ENCODE measurements around the gene TNS3. TPM values are rescaled to one million over a fixed set of nuclear protein-coding genes. Genes with fewer than 3 reads are reported as not detected.

The TNS3 gene
- total RNA-seq, 1 donor from 2014 or later, result 120 TPM

DNA sequence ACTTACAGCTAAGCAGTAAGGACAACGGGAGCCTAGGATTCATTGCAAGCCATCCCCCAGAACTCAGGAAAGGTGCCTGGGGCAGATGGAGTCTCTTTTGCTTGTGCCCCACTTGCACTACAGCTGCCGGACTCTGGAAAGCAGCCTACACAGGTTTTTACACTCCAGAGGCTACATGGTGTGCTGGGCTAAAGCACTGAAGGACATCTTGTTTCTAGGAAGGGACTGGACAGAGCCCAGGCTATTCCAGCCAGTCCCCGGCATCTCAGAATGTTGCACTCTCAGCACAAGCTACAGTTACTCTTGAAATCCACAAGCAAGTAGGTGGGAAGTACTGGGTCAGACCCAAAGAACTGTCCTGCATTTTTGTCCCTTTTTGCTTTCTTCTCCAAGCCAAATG, 333.1 kb downstream of the TNS3 start:
- no peak for DNase-seq (ENCODE audit: low spot score, unreplicated experiment)
- TF ChIP-seq, protein P1, sequence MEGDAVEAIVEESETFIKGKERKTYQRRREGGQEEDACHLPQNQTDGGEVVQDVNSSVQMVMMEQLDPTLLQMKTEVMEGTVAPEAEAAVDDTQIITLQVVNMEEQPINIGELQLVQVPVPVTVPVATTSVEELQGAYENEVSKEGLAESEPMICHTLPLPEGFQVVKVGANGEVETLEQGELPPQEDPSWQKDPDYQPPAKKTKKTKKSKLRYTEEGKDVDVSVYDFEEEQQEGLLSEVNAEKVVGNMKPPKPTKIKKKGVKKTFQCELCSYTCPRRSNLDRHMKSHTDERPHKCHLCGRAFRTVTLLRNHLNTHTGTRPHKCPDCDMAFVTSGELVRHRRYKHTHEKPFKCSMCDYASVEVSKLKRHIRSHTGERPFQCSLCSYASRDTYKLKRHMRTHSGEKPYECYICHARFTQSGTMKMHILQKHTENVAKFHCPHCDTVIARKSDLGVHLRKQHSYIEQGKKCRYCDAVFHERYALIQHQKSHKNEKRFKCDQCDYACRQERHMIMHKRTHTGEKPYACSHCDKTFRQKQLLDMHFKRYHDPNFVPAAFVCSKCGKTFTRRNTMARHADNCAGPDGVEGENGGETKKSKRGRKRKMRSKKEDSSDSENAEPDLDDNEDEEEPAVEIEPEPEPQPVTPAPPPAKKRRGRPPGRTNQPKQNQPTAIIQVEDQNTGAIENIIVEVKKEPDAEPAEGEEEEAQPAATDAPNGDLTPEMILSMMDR (IDR thresholded peaks at IDR 0.05; ENCODE audit: unreplicated experiment), result no peak

DNA sequence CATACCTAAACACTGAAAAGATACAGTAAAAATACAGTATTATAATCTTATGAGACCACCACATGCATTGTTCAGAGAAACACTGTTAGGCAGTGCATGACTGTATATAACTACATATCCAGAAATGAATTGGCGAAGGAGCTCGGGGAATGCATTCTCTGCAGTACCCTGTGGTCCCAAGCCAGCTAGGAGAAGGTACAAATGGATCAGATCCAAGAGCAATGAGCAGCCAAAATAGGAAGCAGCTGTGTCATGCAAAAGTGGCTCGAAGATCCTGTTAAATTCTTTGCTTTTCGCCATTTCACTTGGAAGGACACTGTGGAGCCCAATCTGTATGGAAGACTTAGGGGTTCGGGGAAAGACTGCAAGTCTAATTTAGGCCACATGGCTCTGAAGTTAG, 334.8 kb downstream of the TNS3 start:
- Mint-ChIP-seq H3K27ac (no peak overlapping the region), H3K4me3 (ENCODE audit: low read depth) (no peak overlapping the region), H3K27me3 (no peaks in the 10 kb centered on the region), H3K9me3 (ENCODE audit: low read depth) (peaks cover 3% of the 10 kb centered on the region), H3K4me1 (ENCODE audit: low read depth) (no peaks in the 10 kb centered on the region), H3K36me3 (ENCODE audit: insufficient read depth) (no peaks in the 10 kb centered on the region)
- TF ChIP-seq, protein P1 (IDR thresholded peaks at IDR 0.05; ENCODE audit: unreplicated experiment), result no peak
- no peak for DNase-seq (ENCODE audit: low spot score, unreplicated experiment)

More for the DNA sequence above, 333.1 kb downstream of the TNS3 start:
- H3K36me3 Mint-ChIP-seq (ENCODE audit: insufficient read depth), result no peaks in the 10 kb centered on the region
- no peak overlapping the region for H3K4me3 Mint-ChIP-seq (ENCODE audit: low read depth)
- peaks cover 2% of the 10 kb centered on the region for H3K4me1 Mint-ChIP-seq (ENCODE audit: low read depth)
- no peak overlapping the region for H3K27ac Mint-ChIP-seq
- H3K9me3 Mint-ChIP-seq (ENCODE audit: low read depth), result peaks cover 3% of the 10 kb centered on the region
- no peaks in the 10 kb centered on the region for H3K27me3 Mint-ChIP-seq

DNA sequence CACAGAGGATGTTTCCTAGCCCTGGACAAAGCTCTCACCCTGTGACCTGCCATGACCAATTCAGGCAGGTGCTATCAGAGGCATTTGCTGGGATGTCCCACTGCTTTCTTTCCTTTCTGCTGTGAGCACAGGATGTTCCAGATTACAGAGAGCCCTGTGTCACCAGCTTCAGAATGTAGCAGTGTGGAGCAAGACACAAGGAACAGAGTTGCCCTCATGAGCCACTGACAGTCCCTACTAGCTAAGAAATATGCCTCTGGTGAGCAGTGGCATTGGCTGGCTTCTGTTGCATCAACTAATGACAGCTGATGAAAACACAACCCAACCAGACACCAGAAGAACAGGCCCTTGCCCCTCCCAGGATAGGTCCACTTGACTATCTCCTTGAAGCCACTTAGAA, 337.2 kb downstream of the TNS3 start:
- H3K4me3 Mint-ChIP-seq (ENCODE audit: low read depth), result no peak overlapping the region
- DNase-seq (ENCODE audit: low spot score, unreplicated experiment), result no peak
- no peaks in the 10 kb centered on the region for H3K36me3 Mint-ChIP-seq (ENCODE audit: insufficient read depth)
- H3K9me3 Mint-ChIP-seq (ENCODE audit: low read depth), result no peaks in the 10 kb centered on the region
- TF ChIP-seq, protein P1 (IDR thresholded peaks at IDR 0.05; ENCODE audit: unreplicated experiment), result no peak
- H3K27ac Mint-ChIP-seq, result no peak overlapping the region
- no peaks in the 10 kb centered on the region for H3K27me3 Mint-ChIP-seq
- no peaks in the 10 kb centered on the region for H3K4me1 Mint-ChIP-seq (ENCODE audit: low read depth)

DNA sequence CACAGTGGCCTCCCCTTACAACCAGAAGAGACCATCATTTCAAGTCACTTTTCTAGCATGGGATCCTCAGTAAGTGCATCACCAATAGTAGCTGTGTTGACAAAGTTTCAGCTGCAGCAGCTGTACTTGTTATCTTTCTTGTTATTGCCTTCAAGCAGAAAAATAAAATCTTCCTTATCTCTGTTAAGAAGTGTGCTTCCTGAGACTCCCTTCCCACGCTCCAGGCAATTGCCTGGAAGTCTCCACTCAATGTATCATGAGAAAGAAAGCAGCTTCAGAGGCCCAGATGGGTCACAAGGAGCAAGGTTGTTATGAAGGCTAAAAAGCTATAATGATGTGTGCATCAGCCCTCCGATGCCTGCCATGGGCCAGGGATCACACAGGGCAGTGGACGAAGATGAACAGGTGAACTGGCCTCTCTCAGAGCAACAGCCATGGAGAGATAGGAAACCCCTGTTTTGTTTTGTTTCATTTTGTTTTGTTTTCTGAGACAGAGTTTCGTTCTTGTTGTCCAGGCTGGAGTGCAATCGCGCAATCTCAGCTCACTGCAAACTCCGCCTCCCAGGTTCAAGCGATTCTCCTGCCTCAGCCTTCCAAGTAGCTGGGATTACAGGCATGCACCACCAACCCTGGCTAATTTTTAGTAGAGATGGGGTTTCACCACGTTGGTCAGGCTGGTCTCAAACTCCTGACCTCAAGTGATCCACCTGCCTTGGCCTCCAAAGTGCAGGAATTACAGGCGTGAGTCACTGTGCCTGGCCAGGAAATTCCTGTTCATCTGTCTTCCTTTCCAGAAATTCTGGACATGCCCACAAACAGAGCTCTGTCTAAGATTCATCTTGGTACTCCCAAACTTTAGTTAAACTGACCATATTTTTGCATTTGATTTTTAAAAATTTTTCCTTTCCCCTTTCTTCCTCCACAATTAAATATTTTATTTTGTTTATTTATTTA, 340.5 kb downstream of the TNS3 start:
- H3K27me3 Mint-ChIP-seq, result no peaks in the 10 kb centered on the region
- H3K4me1 Mint-ChIP-seq (ENCODE audit: low read depth), result no peaks in the 10 kb centered on the region
- H3K4me3 Mint-ChIP-seq (ENCODE audit: low read depth), result no peak overlapping the region
- DNase-seq (ENCODE audit: low spot score, unreplicated experiment), result no peak
- TF ChIP-seq, protein P1 (IDR thresholded peaks at IDR 0.05; ENCODE audit: unreplicated experiment), result no peak
- no peak overlapping the region for H3K27ac Mint-ChIP-seq
- no peaks in the 10 kb centered on the region for H3K36me3 Mint-ChIP-seq (ENCODE audit: insufficient read depth)
- H3K9me3 Mint-ChIP-seq (ENCODE audit: low read depth), result no peaks in the 10 kb centered on the region

DNA sequence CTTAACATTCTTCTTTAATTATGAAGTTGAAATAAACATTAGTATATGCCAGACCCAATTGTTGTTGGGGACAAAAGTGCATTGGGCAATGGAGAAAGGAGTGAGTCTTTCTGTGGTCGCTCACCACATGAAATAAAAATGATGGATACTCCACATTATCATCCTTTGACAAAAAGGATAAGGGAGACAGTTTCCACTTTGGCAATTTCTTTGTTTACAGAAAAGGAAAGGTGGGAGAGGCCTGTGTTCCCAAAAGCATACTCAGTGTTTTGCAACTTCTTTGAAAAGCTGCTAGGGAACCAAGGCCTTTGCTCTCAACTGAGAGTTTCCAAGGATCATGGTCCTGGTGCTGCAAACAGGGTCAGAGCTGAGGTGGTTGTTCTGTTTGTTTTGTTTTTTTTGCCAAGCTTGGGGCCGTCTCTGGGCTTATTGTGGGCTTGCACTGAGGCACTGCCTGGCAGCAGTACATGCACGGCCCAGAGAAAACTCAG, 341.9 kb downstream of the TNS3 start:
- no peaks in the 10 kb centered on the region for H3K36me3 Mint-ChIP-seq (ENCODE audit: insufficient read depth)
- DNase-seq (ENCODE audit: low spot score, unreplicated experiment), result no peak
- no peaks in the 10 kb centered on the region for H3K27me3 Mint-ChIP-seq
- H3K4me1 Mint-ChIP-seq (ENCODE audit: low read depth), result no peaks in the 10 kb centered on the region
- no peak overlapping the region for H3K4me3 Mint-ChIP-seq (ENCODE audit: low read depth)
- H3K27ac Mint-ChIP-seq, result no peak overlapping the region
- TF ChIP-seq, protein P1 (IDR thresholded peaks at IDR 0.05; ENCODE audit: unreplicated experiment), result no peak
- H3K9me3 Mint-ChIP-seq (ENCODE audit: low read depth), result no peaks in the 10 kb centered on the region

Data from progenitor cell of endocrine pancreas (in vitro differentiated cells).